C1 segment of cervical spinal cord (tissue), 14 donors: ENCODE measurements around the gene NAV1.
A peak's percentile ranks its signal among the peaks of the same experiment; 100 is the strongest.
"Not testable (repeated sequence)": the region's sequence is repeated elsewhere in the genome, so short reads cannot be mapped to it uniquely, and the experiment has no call there.

ENCODE experiments used
- DNase-seq, 14 donors: peaks; one replicate each; lab custom pipeline; 2025; lab: John Stamatoyannopoulos, UW

NAV1 gene

GRCh38 chr1:201504179-201504631 is 34.7 kb upstream of the NAV1 start:
- no peak for DNase-seq

GRCh38 chr1:201504799-201505502 is 34.0 kb upstream of the NAV1 start:
- no peak for DNase-seq

- DNase-seq = no peak
Measured at GRCh38 chr1:201505503-201505890, 33.4 kb upstream of the NAV1 start.

- no peak for DNase-seq
Measured at GRCh38 chr1:201506092-201506491, 32.8 kb upstream of the NAV1 start.

GRCh38 chr1:201506557-201507359 is 32.2 kb upstream of the NAV1 start, which contains the start of gene CSRP1:
Gene CSRP1 (minus strand): TSS chr1:201507123. CDS start chr1:201496303, 10,820 bp downstream.
- peak in 13 of 14 donors; percentile 16 to 90 (median 81) for DNase-seq

- DNase-seq = no peak
Measured at GRCh38 chr1:201507360-201507675, 31.6 kb upstream of the NAV1 start.

- no peak for DNase-seq
Measured at GRCh38 chr1:201508809-201509208, 30.1 kb upstream of the NAV1 start.

GRCh38 chr1:201509601-201510374 is 29.1 kb upstream of the NAV1 start:
- no peak for DNase-seq

GRCh38 chr1:201510734-201511133 is 28.2 kb upstream of the NAV1 start:
- DNase-seq = no peak

- DNase-seq = no peak
Measured at GRCh38 chr1:201511396-201511940, 27.5 kb upstream of the NAV1 start.

- peak in 9 of 14 donors; percentile 32 to 86 (median 66) for DNase-seq
Measured at GRCh38 chr1:201511941-201512539, 26.9 kb upstream of the NAV1 start.

- DNase-seq = no peak
Measured at GRCh38 chr1:201513498-201514243, 25.3 kb upstream of the NAV1 start.

GRCh38 chr1:201514466-201514865 is 24.5 kb upstream of the NAV1 start:
- no peak for DNase-seq

- no peak for DNase-seq
Measured at GRCh38 chr1:201515062-201515750, 23.7 kb upstream of the NAV1 start.

- DNase-seq = no peak
Measured at GRCh38 chr1:201515895-201516294, 23.0 kb upstream of the NAV1 start.

- no peak for DNase-seq
Measured at GRCh38 chr1:201516511-201517127, 22.3 kb upstream of the NAV1 start.

- DNase-seq = no peak
Measured at GRCh38 chr1:201517631-201518030, 21.3 kb upstream of the NAV1 start.

GRCh38 chr1:201518071-201518470 is 20.9 kb upstream of the NAV1 start:
- DNase-seq = no peak

GRCh38 chr1:201520046-201520575 is 18.8 kb upstream of the NAV1 start:
- not testable (repeated sequence) for DNase-seq
